Stimulated activated CD8-positive, alpha-beta memory T cell treated with anti-CD3 and anti-CD28 coated beads, Interleukin-15, amount 100 ng/mL, for 1 hour (primary cell): ENCODE results near the gene IQCN.

ENCODE experiments used
- DNase-seq: peaks from one replicate; pipeline ENCODE4 v3.0.0-alpha.2; 2020; ENCODE audit warnings: low read depth

IQCN gene

DNA sequence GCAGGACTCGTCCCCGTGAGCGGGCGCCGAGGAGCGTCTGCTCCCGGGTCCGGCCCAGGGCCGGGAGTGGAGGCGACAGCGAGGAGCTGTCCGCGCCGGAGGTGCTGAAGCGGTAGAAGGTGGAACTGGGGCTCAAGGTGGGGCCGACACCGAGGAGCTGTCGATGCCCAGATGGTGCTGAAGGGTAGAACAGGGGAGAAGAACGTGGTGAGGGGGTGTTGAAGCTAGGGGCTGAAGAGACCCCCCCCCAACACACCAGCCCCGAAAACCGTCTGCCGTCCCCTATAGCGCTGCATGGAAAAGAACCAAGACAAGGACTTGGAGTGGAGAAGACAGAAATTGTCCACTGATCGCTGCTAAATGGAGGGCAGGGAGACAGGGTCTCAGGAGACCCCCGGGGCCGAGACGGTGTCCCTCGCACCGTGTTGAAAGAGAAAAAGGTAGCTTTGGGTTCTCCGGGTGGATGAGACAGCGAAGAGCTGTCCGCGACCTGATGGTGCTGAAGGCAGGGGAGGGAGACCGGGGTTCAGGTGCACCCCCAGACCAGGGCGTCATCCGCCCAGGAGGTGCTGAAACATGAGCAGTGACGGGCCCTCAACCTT is 40.9 kb downstream of the IQCN start:
- DNase-seq: peak; percentile 14

DNA sequence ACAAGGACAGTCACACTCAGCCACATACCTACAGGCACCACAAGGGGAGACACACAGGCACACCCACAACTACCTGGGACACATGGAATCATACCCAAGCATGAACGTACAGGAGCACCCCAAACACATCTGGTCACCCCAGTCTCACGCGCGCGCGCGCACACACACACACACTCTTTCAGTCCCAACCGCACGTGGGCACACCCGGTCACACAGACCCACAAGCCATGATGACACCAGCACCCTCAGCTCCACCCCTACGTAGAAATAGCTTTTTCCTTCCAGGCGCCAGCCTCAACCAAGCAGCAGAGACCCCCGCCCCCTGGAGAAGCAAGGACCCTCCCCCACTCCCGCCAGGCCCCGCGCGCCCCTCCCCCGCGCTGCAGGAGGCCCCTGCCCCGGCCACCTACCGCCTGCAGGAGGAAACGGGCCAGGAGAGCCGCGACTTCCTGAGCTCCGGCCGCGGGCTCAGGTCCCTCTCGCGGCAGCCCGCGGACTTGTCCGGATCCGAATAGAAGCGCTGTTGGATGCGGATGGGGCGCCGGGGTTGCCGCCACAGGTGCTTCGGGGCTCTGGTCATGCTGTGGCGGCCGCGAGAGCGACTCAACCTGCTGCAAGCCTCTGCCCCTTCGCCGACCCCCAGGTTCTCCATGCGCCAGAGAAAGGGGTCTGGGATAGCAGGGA is 41.6 kb downstream of the IQCN start:
- no peak for DNase-seq

DNA sequence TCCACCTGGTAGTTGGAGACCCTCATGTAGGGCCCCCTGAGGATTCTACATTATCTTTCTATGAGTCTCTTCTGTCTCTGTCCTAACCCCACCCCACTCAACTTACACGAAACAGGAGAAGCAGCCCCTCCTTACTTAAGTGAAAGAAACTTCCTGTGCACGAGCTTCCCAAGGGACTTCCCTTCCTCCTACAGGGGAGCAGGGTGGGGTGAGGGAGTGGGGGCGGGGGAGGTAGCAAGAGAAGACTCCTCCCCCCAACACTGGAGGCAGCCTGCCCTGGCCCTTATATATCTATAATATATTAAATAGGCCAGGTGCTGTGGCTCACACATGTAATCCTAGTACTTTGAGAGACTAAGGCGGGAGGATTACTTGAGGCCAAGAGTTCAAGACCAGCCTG is 42.5 kb downstream of the IQCN start:
- no peak for DNase-seq

- no peak for DNase-seq
These were observed 43.1 kb downstream of the IQCN start for GRCh38 chr19:18230941-18231734.

GRCh38 chr19:18229915-18230314 is 44.3 kb downstream of the IQCN start:
- DNase-seq: no peak

DNA sequence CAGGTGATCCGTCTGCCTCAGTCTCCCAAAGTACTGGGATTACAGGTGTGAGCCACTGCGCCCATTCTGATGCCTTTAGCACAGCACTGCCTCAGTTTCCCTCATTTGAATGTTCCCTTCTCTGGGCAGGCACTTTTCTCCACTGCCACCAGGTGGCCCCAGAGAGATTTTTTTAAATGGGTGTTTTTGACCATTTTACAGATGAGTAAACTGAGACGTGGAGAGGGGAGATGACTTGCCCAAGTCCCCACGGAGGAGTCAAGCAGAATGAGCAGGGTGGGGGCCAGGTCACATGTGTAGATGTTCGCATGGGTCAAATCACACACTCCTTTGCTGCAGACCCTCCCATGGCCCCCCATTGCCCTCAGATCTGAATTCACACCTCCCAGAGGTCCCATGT is 44.8 kb downstream of the IQCN start:
- no peak for DNase-seq

GRCh38 chr19:18227781-18228271 is 46.4 kb downstream of the IQCN start:
- no peak for DNase-seq

GRCh38 chr19:18226956-18227780 is 47.1 kb downstream of the IQCN start:
- DNase-seq: no peak

DNA sequence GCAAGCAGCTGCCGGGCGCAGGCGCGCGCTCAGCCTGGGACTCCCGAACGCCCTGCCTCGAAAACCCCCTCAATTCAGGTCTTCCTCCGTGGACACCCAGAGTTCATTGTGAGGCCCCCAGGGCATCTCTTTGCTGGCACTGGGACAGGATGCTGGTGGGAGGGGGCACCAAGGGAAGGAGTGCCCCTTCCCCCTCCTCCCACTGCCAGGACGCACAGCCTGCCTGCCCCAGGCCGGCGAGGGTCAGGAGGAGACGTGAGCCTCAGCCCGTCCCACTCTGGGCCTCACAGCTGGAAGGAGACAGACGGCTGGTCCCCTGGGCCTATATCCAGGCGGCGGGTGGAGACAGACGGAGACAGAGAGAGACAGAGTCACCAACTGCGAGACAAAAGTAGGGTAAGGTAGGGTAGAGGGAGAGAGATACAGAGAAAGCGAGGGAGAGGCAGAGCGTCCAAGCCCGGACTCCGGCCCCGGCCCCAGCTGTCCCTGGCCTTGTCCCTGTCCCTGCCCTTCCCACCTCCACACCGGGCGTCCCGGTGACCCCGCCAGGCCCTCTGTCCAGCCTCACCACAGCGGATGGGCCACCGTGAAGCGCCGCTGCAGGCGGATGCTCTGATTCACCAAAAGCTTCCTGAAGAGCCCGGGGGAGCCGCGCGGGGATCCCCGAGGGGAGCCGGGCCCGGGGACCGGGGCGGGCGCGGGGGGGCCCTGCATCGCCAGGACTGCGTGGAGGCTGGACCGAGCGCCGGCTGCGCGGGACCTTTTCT is 48.4 kb downstream of the IQCN start, which contains the start of gene PDE4C:
Gene PDE4C (minus strand): TSS at position 737 of the 767 bp plus-strand sequence. CDS start 23 bp downstream, at position 714.
- DNase-seq: no peak

DNA sequence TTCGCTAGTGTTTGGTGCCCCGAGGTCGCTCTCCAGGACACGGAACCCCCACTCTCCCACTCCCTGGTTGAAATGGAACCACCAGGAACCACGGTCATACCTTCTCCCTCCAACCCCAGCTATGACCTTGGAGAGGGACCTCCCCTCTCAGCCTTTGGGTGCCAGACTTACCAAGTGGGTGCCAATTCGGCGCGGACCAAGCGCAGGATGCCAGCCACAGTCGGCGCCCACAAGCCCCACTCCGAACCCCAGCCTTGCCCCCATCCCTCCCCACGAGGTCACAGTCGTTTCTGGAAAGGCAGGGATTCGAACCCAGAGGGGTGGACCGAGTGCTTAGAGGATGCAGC is 48.9 kb downstream of the IQCN start:
- DNase-seq: no peak

GRCh38 chr19:18224525-18225354 is 49.5 kb downstream of the IQCN start:
- peak; percentile 60 for DNase-seq

DNA sequence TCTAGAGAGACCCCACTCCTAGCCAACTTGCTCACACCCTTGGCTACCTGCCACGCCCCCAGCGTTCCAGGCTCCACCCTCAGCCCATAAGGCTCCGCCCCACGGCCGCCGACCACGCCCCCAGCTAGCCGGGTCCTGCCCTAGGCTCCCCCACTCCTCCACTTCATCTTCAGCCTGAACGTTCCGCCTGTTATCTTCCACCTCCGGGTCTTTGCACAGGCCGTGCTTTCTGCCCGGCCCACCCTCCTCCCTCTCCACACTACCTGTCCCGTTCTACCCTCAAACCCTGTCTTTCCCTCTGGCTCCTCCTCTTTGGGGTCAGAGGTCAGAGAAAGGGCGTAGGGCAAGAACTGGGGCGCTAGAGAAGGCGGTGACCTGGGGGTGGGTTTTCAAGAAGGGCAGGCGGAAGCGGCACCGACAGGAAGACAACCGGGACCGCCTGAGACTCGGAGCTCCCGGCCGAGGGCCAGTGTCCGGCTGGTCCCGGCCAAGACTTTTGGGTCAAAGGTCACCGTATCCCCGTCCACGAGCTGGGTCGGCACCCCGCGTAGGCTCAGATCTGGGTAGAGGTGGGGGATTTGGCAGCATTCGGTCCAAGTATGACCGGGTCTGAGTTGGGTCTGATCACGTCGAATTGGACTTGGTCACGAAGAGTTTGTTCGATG is 50.3 kb downstream of the IQCN start:
- DNase-seq: no peak

- DNase-seq: no peak
These were observed 52.2 kb downstream of the IQCN start for GRCh38 chr19:18221815-18222725.

- no peak for DNase-seq
These were observed 53.5 kb downstream of the IQCN start for GRCh38 chr19:18220632-18221275.

DNA sequence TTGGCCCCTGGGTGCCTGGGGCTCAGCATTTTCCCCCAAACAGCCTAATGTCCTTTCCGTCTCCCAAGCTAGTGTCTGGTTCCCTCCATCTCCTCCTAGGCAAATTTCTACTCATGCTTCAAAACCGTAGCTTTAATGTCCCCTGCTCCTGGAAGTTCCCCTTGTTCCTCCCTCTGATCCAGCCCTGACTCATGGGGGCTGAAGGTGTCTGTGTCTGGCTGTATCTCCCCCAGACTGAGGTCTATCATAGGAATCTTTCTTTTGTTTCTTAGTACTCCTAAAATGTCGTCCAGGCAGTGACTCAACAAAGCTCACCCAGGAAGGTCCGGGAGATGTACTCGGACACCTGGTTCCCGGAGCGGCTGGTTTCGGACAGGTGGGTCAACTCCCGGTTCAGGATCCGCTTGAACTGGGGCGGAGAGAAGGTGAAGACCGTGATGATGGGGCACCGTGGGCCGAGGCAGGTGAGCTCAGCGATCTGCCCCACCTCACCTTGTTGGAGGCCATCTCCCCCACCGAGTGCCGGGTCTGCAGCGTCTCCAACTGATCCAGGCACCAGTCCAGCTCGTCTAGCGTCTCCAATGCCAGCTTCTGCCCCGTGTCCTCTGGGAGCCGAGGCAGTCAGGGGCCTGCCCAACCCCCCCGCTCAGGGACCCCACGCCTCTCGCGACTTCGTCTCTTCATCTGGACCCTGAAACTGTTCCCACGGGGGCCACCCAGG is 54.2 kb downstream of the IQCN start:
- no peak for DNase-seq

DNA sequence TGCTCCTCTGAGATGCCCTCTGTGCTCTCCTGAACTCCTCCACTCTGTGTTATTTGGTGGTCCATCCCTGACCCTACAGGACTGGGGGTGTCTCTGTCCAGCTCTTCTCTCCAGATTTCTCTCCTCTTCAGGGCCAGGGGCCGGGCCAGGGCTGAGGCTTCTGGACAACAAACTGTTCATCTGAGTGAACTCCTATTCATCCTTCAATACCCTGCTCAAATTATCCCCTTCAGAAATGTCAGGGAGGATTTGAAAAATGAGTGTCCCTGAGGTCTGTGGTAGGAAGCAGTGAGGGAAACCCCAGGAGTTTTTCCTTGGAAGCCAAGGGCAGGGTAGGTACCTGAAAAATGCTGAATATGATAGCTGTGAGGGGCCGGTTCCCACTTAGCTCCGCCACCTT is 55.7 kb downstream of the IQCN start:
- DNase-seq: no peak

DNA sequence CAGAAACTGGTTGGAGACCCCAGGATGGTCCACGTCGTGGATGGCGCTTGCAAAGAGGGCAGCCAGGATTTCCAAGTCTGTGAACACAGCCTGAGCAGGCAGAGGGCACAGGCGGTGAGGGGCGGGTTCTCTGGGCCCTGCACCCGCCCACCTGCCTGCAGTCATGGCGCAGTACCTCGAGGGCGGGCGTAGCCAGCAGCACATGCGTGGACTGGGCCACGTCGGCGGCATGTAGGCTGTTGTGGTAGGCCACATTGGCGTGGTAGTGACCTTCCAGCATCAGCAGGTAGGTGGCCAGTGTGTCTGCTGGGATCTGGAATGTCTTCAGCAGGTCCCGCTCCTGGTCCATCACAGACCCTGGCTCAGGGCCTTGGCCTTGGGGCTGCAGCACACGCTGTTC is 56.1 kb downstream of the IQCN start:
- DNase-seq: no peak

- no peak for DNase-seq
These were observed 57.5 kb downstream of the IQCN start for GRCh38 chr19:18216789-18217188.
